Naive thymus-derived CD8-positive, alpha-beta T cell (primary cell): ENCODE results near the gene KCNIP3. TPM values are rescaled to one million over a fixed set of nuclear protein-coding genes. Genes with fewer than 3 reads are reported as not detected.

Experiments
- ATAC-seq, 2 donors: fragments of 150-1000 bp; cut with Tn5 transposase in 1 of 2; sonication (Bioruptor Pico), chemical (Tn5 transposase) in 1 of 2; 1 replicate in 1 of 2; 2 replicates in 1 of 2; pipeline ENCODE4 v1.10.0; 2021; ENCODE audit warnings: mild to moderate bottlenecking in 2 of 2, moderate library complexity in 2 of 2
- POLR2A ChIA-PET: fragments of 350-600 bp; sonication (Branson Sonifier 250); formaldehyde crosslinking; loops from one replicate; lab custom pipeline; 2021; ENCODE audit warnings: antibody characterized with exemption; lab: Charles Lee
- DNase-seq, 10 donors: peaks; one replicate each; pipeline versions ENCODE4 v3.0.0 to v3.0.0-alpha.2; 2020 to 2022
- H3K27ac Mint-ChIP-seq, 10 donors: one replicate each; pipeline ENCODE4 v1.8.0; 2020 to 2022; ENCODE audit warnings: mild to moderate bottlenecking in 10 of 10, mixed read lengths in 10 of 10, moderate library complexity in 4 of 10, inconsistent platforms in 1 of 10
- H3K27me3 Mint-ChIP-seq, 5 donors: one replicate each; pipeline ENCODE4 v1.8.0; 2021 to 2022; ENCODE audit warnings: mixed read lengths in 5 of 5
- H3K36me3 Mint-ChIP-seq, 3 donors: one replicate each; pipeline ENCODE4 v1.8.0; 2020 to 2022; ENCODE audit warnings: mixed read lengths in 3 of 3, mild to moderate bottlenecking in 2 of 3, inconsistent platforms in 1 of 3
- H3K4me1 Mint-ChIP-seq, 4 donors: one replicate each; pipeline ENCODE4 v1.8.0; 2021 to 2022; ENCODE audit warnings: mixed read lengths in 4 of 4
- H3K4me3 Mint-ChIP-seq, 10 donors: one replicate each; pipeline ENCODE4 v1.8.0; 2020 to 2022; ENCODE audit warnings: mild to moderate bottlenecking in 10 of 10, mixed read lengths in 10 of 10, moderate library complexity in 6 of 10, inconsistent platforms in 1 of 10
- H3K9me3 Mint-ChIP-seq, 9 donors: one replicate each; pipeline ENCODE4 v1.8.0; 2020 to 2022; ENCODE audit warnings: mixed read lengths in 9 of 9, mild to moderate bottlenecking in 3 of 9, inconsistent platforms in 1 of 9, moderate library complexity in 1 of 9
- polyA plus RNA-seq, 3 donors: library from polyadenylated mRNA; unstranded; fragments of 300-500 nt; fragmentation: Illumina TruSeq; gene quantifications; one replicate each; pipeline ENCODE4 v1.2.3, GENCODE V29; 2021
- total RNA-seq, 8 experiments: library from RNA in 2 of 8; stranded (reverse) in 2 of 8; gene quantifications; one replicate each; pipeline ENCODE4 v1.2.3 and lab custom pipeline; 2021 to 2026

The KCNIP3 gene
- total and polyA plus RNA-seq, 5 experiments from 2014 or later: not detected

GRCh38 chr2:95276888-95277245, 20.3 kb upstream of the KCNIP3 start:
- H3K27me3 Mint-ChIP-seq: no peaks in the 10 kb centered on the region
- ATAC-seq: no peak
- no peak overlapping the region for H3K27ac Mint-ChIP-seq
- POLR2A ChIA-PET: no interaction called here
- H3K4me1 Mint-ChIP-seq: no peaks in the 10 kb centered on the region
- H3K36me3 Mint-ChIP-seq: no peaks in the 10 kb centered on the region
- DNase-seq: no peak
- H3K4me3 Mint-ChIP-seq: no peak overlapping the region
- no peaks in the 10 kb centered on the region for H3K9me3 Mint-ChIP-seq

GRCh38 chr2:95277246-95277906, 19.8 kb upstream of the KCNIP3 start:
- peak in 1 of 10 donors; percentile 48 for DNase-seq
- POLR2A ChIA-PET: no interaction called here
- Mint-ChIP-seq H3K9me3 (no peaks in the 10 kb centered on the region), H3K27ac (no peak overlapping the region), H3K4me1 (no peaks in the 10 kb centered on the region), H3K27me3 (no peaks in the 10 kb centered on the region), H3K36me3 (no peaks in the 10 kb centered on the region), H3K4me3 (no peak overlapping the region)
- no peak for ATAC-seq

- H3K4me3 Mint-ChIP-seq: no peak overlapping the region
- peak overlapping the region in 1 of 10 donors; percentile 63 for H3K27ac Mint-ChIP-seq
- DNase-seq (peak in 1 of 10 donors; percentile 45), ATAC-seq (no peak)
- POLR2A ChIA-PET: no interaction called here
- H3K27me3 Mint-ChIP-seq: no peaks in the 10 kb centered on the region
- no peaks in the 10 kb centered on the region for H3K4me1 Mint-ChIP-seq
- H3K9me3 Mint-ChIP-seq: no peaks in the 10 kb centered on the region
- H3K36me3 Mint-ChIP-seq: no peaks in the 10 kb centered on the region
These were observed 19.1 kb upstream of the KCNIP3 start for GRCh38 chr2:95278051-95278471.

GRCh38 chr2:95278637-95279225, 18.4 kb upstream of the KCNIP3 start:
- no peaks in the 10 kb centered on the region for H3K27me3 Mint-ChIP-seq
- H3K9me3 Mint-ChIP-seq: no peaks in the 10 kb centered on the region
- POLR2A ChIA-PET: no interaction called here
- H3K4me3 Mint-ChIP-seq: no peak overlapping the region
- no peaks in the 10 kb centered on the region for H3K4me1 Mint-ChIP-seq
- ATAC-seq: no peak
- DNase-seq: peak in 1 of 10 donors; percentile 21
- no peak overlapping the region for H3K27ac Mint-ChIP-seq
- no peaks in the 10 kb centered on the region for H3K36me3 Mint-ChIP-seq

GRCh38 chr2:95279435-95280035, 17.6 kb upstream of the KCNIP3 start:
- no peaks in the 10 kb centered on the region for H3K36me3 Mint-ChIP-seq
- H3K4me3 Mint-ChIP-seq: no peak overlapping the region
- H3K27me3 Mint-ChIP-seq: no peaks in the 10 kb centered on the region
- peak in 1 of 10 donors; percentile 43 for DNase-seq
- H3K9me3 Mint-ChIP-seq: no peaks in the 10 kb centered on the region
- H3K27ac Mint-ChIP-seq: peak overlapping the region in 1 of 10 donors; percentile 72
- H3K4me1 Mint-ChIP-seq: no peaks in the 10 kb centered on the region
- ATAC-seq: no peak
- POLR2A ChIA-PET: no interaction called here

GRCh38 chr2:95281071-95281470, 16.1 kb upstream of the KCNIP3 start:
- POLR2A ChIA-PET: no interaction called here
- Mint-ChIP-seq H3K36me3 (no peaks in the 10 kb centered on the region), H3K27ac (no peak overlapping the region), H3K4me3 (no peak overlapping the region), H3K4me1 (no peaks in the 10 kb centered on the region), H3K9me3 (no peaks in the 10 kb centered on the region), H3K27me3 (no peaks in the 10 kb centered on the region)
- ATAC-seq (no peak), DNase-seq (no peak)

GRCh38 chr2:95281786-95282185, 15.4 kb upstream of the KCNIP3 start:
- H3K27me3 Mint-ChIP-seq: no peaks in the 10 kb centered on the region
- no peak overlapping the region for H3K4me3 Mint-ChIP-seq
- POLR2A ChIA-PET: no interaction called here
- DNase-seq: no peak
- no peaks in the 10 kb centered on the region for H3K4me1 Mint-ChIP-seq
- ATAC-seq: no peak
- H3K27ac Mint-ChIP-seq: no peak overlapping the region
- no peaks in the 10 kb centered on the region for H3K9me3 Mint-ChIP-seq
- no peaks in the 10 kb centered on the region for H3K36me3 Mint-ChIP-seq

GRCh38 chr2:95282458-95282857, 14.7 kb upstream of the KCNIP3 start:
- no peaks in the 10 kb centered on the region for H3K36me3 Mint-ChIP-seq
- no peak overlapping the region for H3K27ac Mint-ChIP-seq
- ATAC-seq: no peak
- DNase-seq: no peak
- H3K4me1 Mint-ChIP-seq: no peaks in the 10 kb centered on the region
- no peaks in the 10 kb centered on the region for H3K27me3 Mint-ChIP-seq
- H3K9me3 Mint-ChIP-seq: no peaks in the 10 kb centered on the region
- POLR2A ChIA-PET: no interaction called here
- H3K4me3 Mint-ChIP-seq: no peak overlapping the region

- no peak overlapping the region for H3K27ac Mint-ChIP-seq
- H3K4me1 Mint-ChIP-seq: no peaks in the 10 kb centered on the region
- POLR2A ChIA-PET: no interaction called here
- no peak overlapping the region for H3K4me3 Mint-ChIP-seq
- DNase-seq: no peak
- H3K27me3 Mint-ChIP-seq: no peaks in the 10 kb centered on the region
- ATAC-seq: no peak
- no peaks in the 10 kb centered on the region for H3K36me3 Mint-ChIP-seq
- no peaks in the 10 kb centered on the region for H3K9me3 Mint-ChIP-seq
These were observed 13.6 kb upstream of the KCNIP3 start for GRCh38 chr2:95283562-95283961.

- Mint-ChIP-seq H3K27me3 (no peaks in the 10 kb centered on the region), H3K9me3 (peaks cover 0 to 4% (median under 1%) of the 10 kb centered on the region in 9 donors), H3K27ac (no peak overlapping the region), H3K36me3 (peaks cover 0 to 1% (median under 1%) of the 10 kb centered on the region in 3 donors), H3K4me1 (no peaks in the 10 kb centered on the region), H3K4me3 (no peak overlapping the region)
- POLR2A ChIA-PET: no interaction called here
- ATAC-seq (no peak), DNase-seq (no peak)
These were observed 12.1 kb upstream of the KCNIP3 start for GRCh38 chr2:95284886-95285541.

- Mint-ChIP-seq H3K36me3 (peaks cover 0 to 7% (median 4%) of the 10 kb centered on the region in 3 donors), H3K9me3 (peaks cover 0 to 9% (median 6%) of the 10 kb centered on the region in 9 donors), H3K27me3 (no peaks in the 10 kb centered on the region), H3K4me1 (no peaks in the 10 kb centered on the region), H3K4me3 (no peak overlapping the region), H3K27ac (no peak overlapping the region)
- POLR2A ChIA-PET: no interaction called here
- no peak for DNase-seq
- ATAC-seq: no peak
These were observed 11.6 kb upstream of the KCNIP3 start for GRCh38 chr2:95285542-95285932.

GRCh38 chr2:95287336-95287735, 9.8 kb upstream of the KCNIP3 start:
- Mint-ChIP-seq H3K4me1 (no peaks in the 10 kb centered on the region), H3K4me3 (no peak overlapping the region), H3K36me3 (peaks cover 0 to 16% (median 5%) of the 10 kb centered on the region in 3 donors), H3K27ac (no peak overlapping the region), H3K27me3 (no peaks in the 10 kb centered on the region), H3K9me3 (peaks cover 0 to 26% (median 18%) of the 10 kb centered on the region in 9 donors)
- no peak for ATAC-seq
- POLR2A ChIA-PET: no interaction called here
- no peak for DNase-seq

- Mint-ChIP-seq H3K9me3 (peaks cover 0 to 28% (median 20%) of the 10 kb centered on the region in 9 donors), H3K27ac (no peak overlapping the region), H3K4me1 (no peaks in the 10 kb centered on the region), H3K27me3 (no peaks in the 10 kb centered on the region), H3K36me3 (peaks cover 0 to 17% (median 5%) of the 10 kb centered on the region in 3 donors), H3K4me3 (no peak overlapping the region)
- DNase-seq (no peak), ATAC-seq (no peak)
- POLR2A ChIA-PET: no interaction called here
These were observed 9.3 kb upstream of the KCNIP3 start for GRCh38 chr2:95287806-95288205.
